Loucy (cell line): ENCODE results near the gene KCNK5.

ENCODE experiments used
- H2AFZ ChIP-seq: fragments of 200-600 bp; sonication (generic); 2 replicates; pipeline ENCODE4 v1.6.0; 2016; ENCODE audit warnings: antibody characterized with exemption, mild to moderate bottlenecking, low read length, moderate library complexity
- H3F3A ChIP-seq: fragments of 200-600 bp; 2 replicates; pipeline ENCODE4 v1.6.0; 2016; ENCODE audit warnings: antibody characterized with exemption, low read depth, mild to moderate bottlenecking
- H3K27me3 ChIP-seq: fragments of 200-600 bp; sonication (generic); 2 replicates; pipeline ENCODE4 v1.6.1; 2014; ENCODE audit warnings: low read length, mild to moderate bottlenecking; ENCODE audit not compliant: insufficient read depth, poor library complexity, severe bottlenecking
- H3K36me3 ChIP-seq: fragments of 200-600 bp; sonication (generic); 2 replicates; pipeline ENCODE4 v1.6.1; 2016; ENCODE audit warnings: low read length; ENCODE audit not compliant: insufficient read depth
- H3K4me1 ChIP-seq: fragments of 200-600 bp; sonication (generic); 2 replicates; pipeline ENCODE4 v1.5.1; 2014; ENCODE audit warnings: low read length, mild to moderate bottlenecking; ENCODE audit not compliant: insufficient read depth, poor library complexity, severe bottlenecking
- H3K4me2 ChIP-seq: fragments of 200-600 bp; sonication (generic); 2 replicates; pipeline ENCODE4 v1.6.0; 2014; ENCODE audit warnings: antibody characterized with exemption, low read length, low read depth, mild to moderate bottlenecking; ENCODE audit not compliant: poor library complexity, severe bottlenecking
- H3K4me3 ChIP-seq: fragments of 200-600 bp; sonication (generic); 2 replicates; pipeline ENCODE4 v1.5.1; 2014; ENCODE audit warnings: low read length, mild to moderate bottlenecking, mixed read lengths; ENCODE audit not compliant: poor library complexity, severe bottlenecking
- H3K79me2 ChIP-seq: fragments of 200-600 bp; sonication (generic); 2 replicates; pipeline ENCODE4 v1.6.1; 2014; ENCODE audit warnings: low read length; ENCODE audit not compliant: insufficient read depth
- H3K9ac ChIP-seq: fragments of 200-600 bp; sonication (generic); 2 replicates; pipeline ENCODE4 v1.6.0; 2014; ENCODE audit warnings: mild to moderate bottlenecking, low read depth, low read length, moderate library complexity; ENCODE audit not compliant: poor library complexity, severe bottlenecking
- H3K9me2 ChIP-seq: fragments of 200-600 bp; sonication (generic); replicated peaks from 2 replicates; pipeline ENCODE4 v1.6.1; 2016; ENCODE audit warnings: low read depth, low read length, mixed read lengths
- H3K9me3 ChIP-seq: fragments of 200-600 bp; sonication (generic); 2 replicates; pipeline ENCODE4 v1.6.1; 2014; ENCODE audit warnings: mild to moderate bottlenecking, antibody characterized with exemption, low read length, low read depth; ENCODE audit not compliant: insufficient read depth
- H4K20me1 ChIP-seq: fragments of 200-600 bp; sonication (generic); 2 replicates; pipeline ENCODE4 v1.6.0; 2014; ENCODE audit warnings: antibody characterized with exemption, low read length, mild to moderate bottlenecking; ENCODE audit not compliant: insufficient read depth, poor library complexity, severe bottlenecking
- CTCF ChIP-seq: fragments of 200-600 bp; sonication (generic); conservative IDR thresholded peaks from 2 replicates; pipeline ENCODE4 v1.5.1; 2014; ENCODE audit warnings: mild to moderate bottlenecking, antibody characterized with exemption, low read length
- EZH2phosphoT487 ChIP-seq: fragments of 200-600 bp; IDR thresholded peaks from 2 replicates; pipeline ENCODE4 v1.6.1; 2018; ENCODE audit warnings: antibody characterized with exemption, mild to moderate bottlenecking, moderate library complexity, borderline replicate concordance

Gene KCNK5

GRCh38 chr6:39249278-39249677, 20.0 kb upstream of the KCNK5 start:
- H2AFZ ChIP-seq = no peak overlapping the region
- H3K79me2 ChIP-seq = no peaks in the 10 kb centered on the region
- H3F3A ChIP-seq = no peaks in the 10 kb centered on the region
- no peak overlapping the region for H3K4me3 ChIP-seq
- H3K9ac ChIP-seq = no peak overlapping the region
- H3K27me3 ChIP-seq = no peaks in the 10 kb centered on the region
- no peak overlapping the region for H3K4me2 ChIP-seq
- H3K36me3 ChIP-seq = no peaks in the 10 kb centered on the region
- H3K9me3 ChIP-seq = no peaks in the 10 kb centered on the region
- H3K4me1 ChIP-seq = no peaks in the 10 kb centered on the region
- no peaks in the 10 kb centered on the region for H4K20me1 ChIP-seq
- H3K9me2 ChIP-seq = no peaks in the 10 kb centered on the region
- TF ChIP-seq EZH2phosphoT487 (no peak), CTCF (no peak)

- H3F3A ChIP-seq = no peaks in the 10 kb centered on the region
- H3K4me3 ChIP-seq = no peak overlapping the region
- peak overlapping the region; percentile 21; the same call in 1 of the 2 replicates for H2AFZ ChIP-seq
- no peaks in the 10 kb centered on the region for H3K4me1 ChIP-seq
- no peak overlapping the region for H3K9ac ChIP-seq
- H4K20me1 ChIP-seq = no peaks in the 10 kb centered on the region
- H3K4me2 ChIP-seq = no peak overlapping the region
- no peaks in the 10 kb centered on the region for H3K27me3 ChIP-seq
- no peaks in the 10 kb centered on the region for H3K9me2 ChIP-seq
- H3K36me3 ChIP-seq = no peaks in the 10 kb centered on the region
- H3K9me3 ChIP-seq = no peaks in the 10 kb centered on the region
- no peak for TF ChIP-seq CTCF
- TF ChIP-seq EZH2phosphoT487 = no peak
- no peaks in the 10 kb centered on the region for H3K79me2 ChIP-seq
Observed at GRCh38 chr6:39247667-39248194, 18.5 kb upstream of the KCNK5 start.

- no peaks in the 10 kb centered on the region for H3K27me3 ChIP-seq
- H3K79me2 ChIP-seq = no peaks in the 10 kb centered on the region
- no peaks in the 10 kb centered on the region for H3K36me3 ChIP-seq
- no peak overlapping the region for H3K9ac ChIP-seq
- no peaks in the 10 kb centered on the region for H3K9me3 ChIP-seq
- no peak for TF ChIP-seq CTCF
- no peak for TF ChIP-seq EZH2phosphoT487
- no peak overlapping the region for H3K4me2 ChIP-seq
- H3K4me1 ChIP-seq = no peaks in the 10 kb centered on the region
- H2AFZ ChIP-seq = no peak overlapping the region
- no peaks in the 10 kb centered on the region for H3K9me2 ChIP-seq
- no peaks in the 10 kb centered on the region for H4K20me1 ChIP-seq
- no peak overlapping the region for H3K4me3 ChIP-seq
- no peaks in the 10 kb centered on the region for H3F3A ChIP-seq
Observed at GRCh38 chr6:39243809-39244208, 14.5 kb upstream of the KCNK5 start.
